Measurements from ENCODE around the gene SLC5A9. TPM values are rescaled to one million over a fixed set of nuclear protein-coding genes. Genes with fewer than 3 reads are reported as not detected.
A peak's percentile ranks its signal among the peaks of the same experiment; 100 is the strongest.

Gene SLC5A9
- total RNA-seq, 1 donor from 2014 or later, result not detected

- H3K36me3 ChIP-seq (ENCODE audit: control insufficient read depth, insufficient read depth, low read length), result no peaks in the 10 kb centered on the region
- H3K27me3 ChIP-seq (ENCODE audit: control insufficient read depth, insufficient read depth, low read length), result no peaks in the 10 kb centered on the region
- H3K4me3 ChIP-seq (ENCODE audit: low read depth, low read length), result no peak overlapping the region
- TF ChIP-seq, protein P1, sequence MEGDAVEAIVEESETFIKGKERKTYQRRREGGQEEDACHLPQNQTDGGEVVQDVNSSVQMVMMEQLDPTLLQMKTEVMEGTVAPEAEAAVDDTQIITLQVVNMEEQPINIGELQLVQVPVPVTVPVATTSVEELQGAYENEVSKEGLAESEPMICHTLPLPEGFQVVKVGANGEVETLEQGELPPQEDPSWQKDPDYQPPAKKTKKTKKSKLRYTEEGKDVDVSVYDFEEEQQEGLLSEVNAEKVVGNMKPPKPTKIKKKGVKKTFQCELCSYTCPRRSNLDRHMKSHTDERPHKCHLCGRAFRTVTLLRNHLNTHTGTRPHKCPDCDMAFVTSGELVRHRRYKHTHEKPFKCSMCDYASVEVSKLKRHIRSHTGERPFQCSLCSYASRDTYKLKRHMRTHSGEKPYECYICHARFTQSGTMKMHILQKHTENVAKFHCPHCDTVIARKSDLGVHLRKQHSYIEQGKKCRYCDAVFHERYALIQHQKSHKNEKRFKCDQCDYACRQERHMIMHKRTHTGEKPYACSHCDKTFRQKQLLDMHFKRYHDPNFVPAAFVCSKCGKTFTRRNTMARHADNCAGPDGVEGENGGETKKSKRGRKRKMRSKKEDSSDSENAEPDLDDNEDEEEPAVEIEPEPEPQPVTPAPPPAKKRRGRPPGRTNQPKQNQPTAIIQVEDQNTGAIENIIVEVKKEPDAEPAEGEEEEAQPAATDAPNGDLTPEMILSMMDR (IDR thresholded peaks at IDR 0.05; ENCODE audit: insufficient read depth, low read length, severe bottlenecking), result no peak
- DNase-seq (ENCODE audit: low read depth), result peak; percentile 30
- FAIRE-seq, result no peak
Observed at GRCh38 chr1:48246727-48247126, 24.2 kb downstream of the SLC5A9 start.

GRCh38 chr1:48248356-48248755 lies 25.8 kb downstream of the SLC5A9 start:
- DNase-seq (ENCODE audit: low read depth) (no peak), FAIRE-seq (no peak)
- TF ChIP-seq, protein P1 (IDR thresholded peaks at IDR 0.05; ENCODE audit: insufficient read depth, low read length, severe bottlenecking), result no peak
- Histone ChIP-seq H3K4me3 (ENCODE audit: low read depth, low read length) (no peak overlapping the region), H3K36me3 (ENCODE audit: control insufficient read depth, insufficient read depth, low read length) (no peaks in the 10 kb centered on the region), H3K27me3 (ENCODE audit: control insufficient read depth, insufficient read depth, low read length) (no peaks in the 10 kb centered on the region)

- FAIRE-seq, result no peak
- H3K36me3 ChIP-seq (ENCODE audit: control insufficient read depth, insufficient read depth, low read length), result no peaks in the 10 kb centered on the region
- no peaks in the 10 kb centered on the region for H3K27me3 ChIP-seq (ENCODE audit: control insufficient read depth, insufficient read depth, low read length)
- no peak for DNase-seq (ENCODE audit: low read depth)
- H3K4me3 ChIP-seq (ENCODE audit: low read depth, low read length), result no peak overlapping the region
- TF ChIP-seq, protein P1 (IDR thresholded peaks at IDR 0.05; ENCODE audit: insufficient read depth, low read length, severe bottlenecking), result no peak
Observed at GRCh38 chr1:48249868-48250267, 27.4 kb downstream of the SLC5A9 start.

- DNase-seq (ENCODE audit: low read depth), result no peak
- TF ChIP-seq, protein P1 (IDR thresholded peaks at IDR 0.05; ENCODE audit: insufficient read depth, low read length, severe bottlenecking), result no peak
- H3K36me3 ChIP-seq (ENCODE audit: control insufficient read depth, insufficient read depth, low read length), result no peaks in the 10 kb centered on the region
- no peaks in the 10 kb centered on the region for H3K27me3 ChIP-seq (ENCODE audit: control insufficient read depth, insufficient read depth, low read length)
- no peak for FAIRE-seq
- H3K4me3 ChIP-seq (ENCODE audit: low read depth, low read length), result no peak overlapping the region
Observed at GRCh38 chr1:48250572-48250971, 28.1 kb downstream of the SLC5A9 start.

DNA sequence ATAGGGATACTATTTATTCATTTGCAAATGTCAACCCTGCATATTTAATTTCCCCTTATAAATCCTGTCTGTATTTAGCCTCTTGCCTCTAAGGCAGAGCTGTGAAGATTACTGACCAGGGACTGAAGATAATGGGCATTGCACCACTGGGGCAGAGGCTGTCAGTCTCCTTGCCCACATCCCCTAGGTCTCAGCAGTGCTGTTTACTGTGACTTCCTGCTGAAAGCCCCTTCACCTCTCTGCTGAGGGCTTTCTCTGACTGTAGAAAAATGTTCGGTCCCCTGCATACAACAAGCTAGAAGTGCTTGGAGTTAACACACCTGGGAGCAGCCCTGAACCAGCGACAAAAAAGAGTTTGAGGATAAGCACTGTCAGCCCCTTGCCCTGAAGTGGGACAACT lies 28.8 kb downstream of the SLC5A9 start:
- TF ChIP-seq, protein P1 (IDR thresholded peaks at IDR 0.05; ENCODE audit: insufficient read depth, low read length, severe bottlenecking), result no peak
- FAIRE-seq (no peak), DNase-seq (ENCODE audit: low read depth) (no peak)
- Histone ChIP-seq H3K4me3 (ENCODE audit: low read depth, low read length) (no peak overlapping the region), H3K27me3 (ENCODE audit: control insufficient read depth, insufficient read depth, low read length) (no peaks in the 10 kb centered on the region), H3K36me3 (ENCODE audit: control insufficient read depth, insufficient read depth, low read length) (no peaks in the 10 kb centered on the region)

- H3K27me3 ChIP-seq (ENCODE audit: control insufficient read depth, insufficient read depth, low read length), result no peaks in the 10 kb centered on the region
- no peaks in the 10 kb centered on the region for H3K36me3 ChIP-seq (ENCODE audit: control insufficient read depth, insufficient read depth, low read length)
- TF ChIP-seq, protein P1 (IDR thresholded peaks at IDR 0.05; ENCODE audit: insufficient read depth, low read length, severe bottlenecking), result no peak
- DNase-seq (ENCODE audit: low read depth), result no peak
- no peak overlapping the region for H3K4me3 ChIP-seq (ENCODE audit: low read depth, low read length)
- FAIRE-seq, result no peak
Observed at GRCh38 chr1:48251821-48252220, 29.3 kb downstream of the SLC5A9 start.

Data from bronchial epithelial cell (primary cell).